OCI-LY7 (cell line): ENCODE results near the gene CHD9.

Experiments
- EZH2phosphoT487 ChIP-seq: fragments of 200-600 bp; sonication (generic); IDR thresholded peaks from 2 replicates; pipeline ENCODE4 v1.6.1; 2018; ENCODE audit warnings: low read depth, borderline replicate concordance, mild to moderate bottlenecking, mixed run types, antibody characterized with exemption, low read length, moderate library complexity, mixed read lengths
- TF ChIP-seq, protein P1 (sequence below): fragments of 200-600 bp; sonication (generic); conservative IDR thresholded peaks from 2 replicates; pipeline ENCODE4 v1.5.1; 2014; ENCODE audit warnings: mild to moderate bottlenecking, antibody characterized with exemption, low read length, moderate library complexity, mixed read lengths

DNA sequence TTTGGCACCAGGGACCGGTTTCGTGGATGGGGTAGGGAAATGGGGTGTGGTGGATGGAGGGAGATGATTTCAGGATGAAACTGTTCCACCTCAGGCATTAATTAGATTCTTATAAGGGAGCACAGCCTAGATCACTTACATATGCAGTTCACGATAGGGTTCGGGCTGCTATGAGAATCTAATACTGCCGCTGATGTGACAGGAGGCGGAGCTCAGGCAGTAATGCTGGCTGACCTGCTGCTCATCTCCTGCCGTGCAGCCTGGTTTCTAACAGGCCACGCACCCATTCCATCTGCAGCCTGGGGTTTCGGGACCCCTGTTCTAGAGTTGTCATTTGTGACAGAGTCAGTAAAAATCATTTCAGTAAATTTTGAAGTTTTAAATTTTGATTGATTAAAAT, 99.7 kb downstream of the CHD9 start:
- TF ChIP-seq, protein P1, sequence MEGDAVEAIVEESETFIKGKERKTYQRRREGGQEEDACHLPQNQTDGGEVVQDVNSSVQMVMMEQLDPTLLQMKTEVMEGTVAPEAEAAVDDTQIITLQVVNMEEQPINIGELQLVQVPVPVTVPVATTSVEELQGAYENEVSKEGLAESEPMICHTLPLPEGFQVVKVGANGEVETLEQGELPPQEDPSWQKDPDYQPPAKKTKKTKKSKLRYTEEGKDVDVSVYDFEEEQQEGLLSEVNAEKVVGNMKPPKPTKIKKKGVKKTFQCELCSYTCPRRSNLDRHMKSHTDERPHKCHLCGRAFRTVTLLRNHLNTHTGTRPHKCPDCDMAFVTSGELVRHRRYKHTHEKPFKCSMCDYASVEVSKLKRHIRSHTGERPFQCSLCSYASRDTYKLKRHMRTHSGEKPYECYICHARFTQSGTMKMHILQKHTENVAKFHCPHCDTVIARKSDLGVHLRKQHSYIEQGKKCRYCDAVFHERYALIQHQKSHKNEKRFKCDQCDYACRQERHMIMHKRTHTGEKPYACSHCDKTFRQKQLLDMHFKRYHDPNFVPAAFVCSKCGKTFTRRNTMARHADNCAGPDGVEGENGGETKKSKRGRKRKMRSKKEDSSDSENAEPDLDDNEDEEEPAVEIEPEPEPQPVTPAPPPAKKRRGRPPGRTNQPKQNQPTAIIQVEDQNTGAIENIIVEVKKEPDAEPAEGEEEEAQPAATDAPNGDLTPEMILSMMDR: no peak
- no peak for TF ChIP-seq EZH2phosphoT487
